Hepatocyte (in vitro differentiated cells): ENCODE data around the gene ANKRD30BL. TPM values are rescaled to one million over a fixed set of nuclear protein-coding genes. Genes with fewer than 3 reads are reported as not detected.

Experiments
- polyA plus RNA-seq: library from polyadenylated mRNA; unstranded; fragments of >200 nt; fragmentation: Nextera tagmentation; extraction: Ambion mirVana; gene quantifications from 2 replicates; pipeline ENCODE4 v1.2.1, GENCODE V29; 2016
- small RNA-seq: library from RNA; depleted of rRNA; stranded (forward); fragments of <200 nt; gene quantifications from one replicate; pipeline ENCODE3, GENCODE V24; 2014
- total RNA-seq: library from RNA; depleted of rRNA; stranded (reverse); fragments of >200 nt; gene quantifications from 2 replicates; pipeline ENCODE4 v1.2.3, GENCODE V29; 2014

ANKRD30BL gene
- total and polyA plus RNA-seq, 2 experiments from 2014 or later, result not detected

Small RNA genes lying within 50 kb of the gene (small RNA-seq; reads per million reads assigned to genes)
- gene RNU6-1132P, result not detected
